HepG2 (cell line): Measurements from ENCODE around the gene AIP. TPM values are rescaled to one million over a fixed set of nuclear protein-coding genes. Genes with fewer than 3 reads are reported as not detected.
A peak's percentile ranks its signal among the peaks of the same experiment; 100 is the strongest.

Experiments
- BRCA1 ChIP-seq: sonication (generic); formaldehyde crosslinking; IDR thresholded peaks from 2 replicates; pipeline ENCODE4 v1.4.0; 2020; ENCODE audit warnings: missing genetic modification reagents
- IKZF4 ChIP-seq: sonication (generic); formaldehyde crosslinking; IDR thresholded peaks from 2 replicates; pipeline ENCODE4 v1.5.1; 2020; ENCODE audit warnings: borderline replicate concordance, mild to moderate bottlenecking, low read depth, missing genetic modification reagents; ENCODE audit errors: not compliant biosample characterization
- MXD4 ChIP-seq: IDR thresholded peaks from 2 replicates; pipeline ENCODE4 v1.6.1; 2016; ENCODE audit warnings: mild to moderate bottlenecking, missing biosample characterization, missing genetic modification reagents
- ZNF225 ChIP-seq: sonication (generic); formaldehyde crosslinking; IDR thresholded peaks from 2 replicates; pipeline ENCODE4 v1.4.0; 2020; ENCODE audit warnings: mild to moderate bottlenecking, missing genetic modification reagents
- ZNF335 ChIP-seq: sonication (generic); formaldehyde crosslinking; IDR thresholded peaks from 2 replicates; pipeline ENCODE4 v1.4.0; 2020; ENCODE audit warnings: missing genetic modification reagents
- polyA plus RNA-seq, 8 experiments: library from polyadenylated mRNA; depleted of rRNA in 3 of 8; stranded (reverse) in 7 of 8; unstranded in 1 of 8; fragments of >200 nt; fragmentation: Illumina TruSeq in 4 of 8; extraction: Trizol in 4 of 8; gene quantifications; 2 replicates each; pipeline versions ENCODE4 v1.2.1 to v1.2.3, GENCODE V29; 2011 to 2016; ENCODE audit warnings: low read depth in 4 of 8, missing spikeins in 1 of 8, mixed read lengths in 1 of 8; ENCODE audit not compliant: insufficient read depth in 1 of 8
- total RNA-seq, 5 experiments: library from RNA; depleted of rRNA; stranded (reverse); fragments of >200 nt; fragmentation: Illumina TruSeq; extraction: Trizol; gene quantifications; 2 replicates each; pipeline ENCODE4 v1.2.3, GENCODE V29; 2016; ENCODE audit warnings: low read depth in 1 of 5
- TF ChIP-seq, protein P1 (sequence below): sonication (generic); formaldehyde crosslinking; IDR thresholded peaks from 2 replicates; pipeline ENCODE4 v1.5.1; 2020; ENCODE audit warnings: mild to moderate bottlenecking, missing genetic modification reagents, borderline replicate concordance
- TF ChIP-seq, protein P2 (sequence below): sonication (generic); formaldehyde crosslinking; IDR thresholded peaks from one replicate; pipeline ENCODE4 v1.5.1; 2020; ENCODE audit warnings: mild to moderate bottlenecking, missing genetic modification reagents; ENCODE audit errors: not compliant biosample characterization
- TF ChIP-seq, protein P3 (sequence below): sonication (generic); formaldehyde crosslinking; IDR thresholded peaks from 2 replicates; pipeline ENCODE4 v1.4.0; 2020; ENCODE audit warnings: missing genetic modification reagents

Gene AIP
- total and polyA plus RNA-seq, 2 of the 13 experiments (the other 11 are each of a cell fraction or from before 2014, with no cell fraction given), result 51.8 to 110 TPM

DNA sequence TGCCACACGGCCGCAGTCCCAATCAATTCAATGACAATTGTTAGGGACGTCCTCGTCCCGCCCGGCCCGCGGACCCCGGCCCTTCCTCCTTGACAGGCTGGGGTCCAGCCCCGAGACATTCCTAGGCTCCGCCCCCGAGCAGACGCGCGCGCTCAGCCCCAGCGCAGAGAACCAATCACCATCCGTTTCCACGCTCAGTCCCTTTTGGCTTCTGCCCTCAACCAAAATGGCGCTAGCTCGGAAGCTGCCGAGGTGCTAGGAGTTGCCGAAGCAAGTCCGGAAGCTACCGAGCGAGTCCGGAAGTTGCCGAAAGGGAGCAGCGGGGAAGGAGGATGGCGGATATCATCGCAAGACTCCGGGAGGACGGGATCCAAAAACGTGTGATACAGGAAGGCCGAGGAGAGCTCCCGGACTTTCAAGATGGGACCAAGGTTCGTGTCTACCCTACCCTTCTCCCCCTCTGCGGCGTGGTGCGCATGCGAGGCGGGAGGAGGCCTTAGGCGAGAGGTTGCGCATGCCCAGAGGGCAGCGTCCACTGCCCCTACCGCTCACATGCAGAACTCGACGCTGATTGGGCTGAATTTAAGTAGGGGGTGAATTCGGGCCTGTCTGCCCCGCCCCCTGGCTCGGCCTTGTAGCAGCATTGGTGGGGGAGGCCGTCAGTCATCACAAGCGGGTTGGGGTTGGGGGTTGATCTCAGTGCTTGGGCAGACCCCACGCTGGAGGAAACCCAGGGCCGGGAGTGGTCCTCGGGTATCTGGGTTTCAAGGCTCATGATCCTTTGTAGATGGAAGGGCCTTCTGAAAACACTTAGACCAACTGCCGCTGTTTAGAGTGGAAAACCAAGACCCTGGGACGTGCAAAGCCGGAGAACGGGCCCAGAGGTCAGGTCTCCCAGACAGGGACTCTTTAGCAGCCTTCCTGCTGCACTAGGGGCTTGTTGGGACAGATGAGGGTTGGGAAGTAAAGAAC lies at the start of gene AIP (continued):
- TF ChIP-seq, protein P1, sequence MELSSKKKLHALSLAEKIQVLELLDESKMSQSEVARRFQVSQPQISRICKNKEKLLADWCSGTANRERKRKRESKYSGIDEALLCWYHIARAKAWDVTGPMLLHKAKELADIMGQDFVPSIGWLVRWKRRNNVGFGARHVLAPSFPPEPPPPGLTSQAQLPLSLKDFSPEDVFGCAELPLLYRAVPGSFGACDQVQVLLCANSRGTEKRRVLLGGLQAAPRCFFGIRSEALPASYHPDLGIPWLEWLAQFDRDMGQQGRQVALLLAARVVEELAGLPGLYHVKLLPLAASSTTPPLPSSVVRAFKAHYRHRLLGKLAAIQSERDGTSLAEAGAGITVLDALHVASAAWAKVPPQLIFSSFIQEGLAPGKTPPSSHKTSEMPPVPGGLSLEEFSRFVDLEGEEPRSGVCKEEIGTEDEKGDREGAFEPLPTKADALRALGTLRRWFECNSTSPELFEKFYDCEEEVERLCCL (CRISPR knock-in tag), result peak; percentile 92; the same call in 1 of the 2 replicates
- peak; percentile 83; the same call in 1 of the 2 replicates for TF ChIP-seq ZNF335 (CRISPR knock-in tag)
- peak; percentile 94; the same call in 1 of the 2 replicates for TF ChIP-seq ZNF225 (CRISPR knock-in tag)
- TF ChIP-seq BRCA1 (CRISPR knock-in tag), result peak; percentile 94; the same call in 1 of the 2 replicates
- TF ChIP-seq IKZF4, result peak; percentile 99
- TF ChIP-seq, protein P2, sequence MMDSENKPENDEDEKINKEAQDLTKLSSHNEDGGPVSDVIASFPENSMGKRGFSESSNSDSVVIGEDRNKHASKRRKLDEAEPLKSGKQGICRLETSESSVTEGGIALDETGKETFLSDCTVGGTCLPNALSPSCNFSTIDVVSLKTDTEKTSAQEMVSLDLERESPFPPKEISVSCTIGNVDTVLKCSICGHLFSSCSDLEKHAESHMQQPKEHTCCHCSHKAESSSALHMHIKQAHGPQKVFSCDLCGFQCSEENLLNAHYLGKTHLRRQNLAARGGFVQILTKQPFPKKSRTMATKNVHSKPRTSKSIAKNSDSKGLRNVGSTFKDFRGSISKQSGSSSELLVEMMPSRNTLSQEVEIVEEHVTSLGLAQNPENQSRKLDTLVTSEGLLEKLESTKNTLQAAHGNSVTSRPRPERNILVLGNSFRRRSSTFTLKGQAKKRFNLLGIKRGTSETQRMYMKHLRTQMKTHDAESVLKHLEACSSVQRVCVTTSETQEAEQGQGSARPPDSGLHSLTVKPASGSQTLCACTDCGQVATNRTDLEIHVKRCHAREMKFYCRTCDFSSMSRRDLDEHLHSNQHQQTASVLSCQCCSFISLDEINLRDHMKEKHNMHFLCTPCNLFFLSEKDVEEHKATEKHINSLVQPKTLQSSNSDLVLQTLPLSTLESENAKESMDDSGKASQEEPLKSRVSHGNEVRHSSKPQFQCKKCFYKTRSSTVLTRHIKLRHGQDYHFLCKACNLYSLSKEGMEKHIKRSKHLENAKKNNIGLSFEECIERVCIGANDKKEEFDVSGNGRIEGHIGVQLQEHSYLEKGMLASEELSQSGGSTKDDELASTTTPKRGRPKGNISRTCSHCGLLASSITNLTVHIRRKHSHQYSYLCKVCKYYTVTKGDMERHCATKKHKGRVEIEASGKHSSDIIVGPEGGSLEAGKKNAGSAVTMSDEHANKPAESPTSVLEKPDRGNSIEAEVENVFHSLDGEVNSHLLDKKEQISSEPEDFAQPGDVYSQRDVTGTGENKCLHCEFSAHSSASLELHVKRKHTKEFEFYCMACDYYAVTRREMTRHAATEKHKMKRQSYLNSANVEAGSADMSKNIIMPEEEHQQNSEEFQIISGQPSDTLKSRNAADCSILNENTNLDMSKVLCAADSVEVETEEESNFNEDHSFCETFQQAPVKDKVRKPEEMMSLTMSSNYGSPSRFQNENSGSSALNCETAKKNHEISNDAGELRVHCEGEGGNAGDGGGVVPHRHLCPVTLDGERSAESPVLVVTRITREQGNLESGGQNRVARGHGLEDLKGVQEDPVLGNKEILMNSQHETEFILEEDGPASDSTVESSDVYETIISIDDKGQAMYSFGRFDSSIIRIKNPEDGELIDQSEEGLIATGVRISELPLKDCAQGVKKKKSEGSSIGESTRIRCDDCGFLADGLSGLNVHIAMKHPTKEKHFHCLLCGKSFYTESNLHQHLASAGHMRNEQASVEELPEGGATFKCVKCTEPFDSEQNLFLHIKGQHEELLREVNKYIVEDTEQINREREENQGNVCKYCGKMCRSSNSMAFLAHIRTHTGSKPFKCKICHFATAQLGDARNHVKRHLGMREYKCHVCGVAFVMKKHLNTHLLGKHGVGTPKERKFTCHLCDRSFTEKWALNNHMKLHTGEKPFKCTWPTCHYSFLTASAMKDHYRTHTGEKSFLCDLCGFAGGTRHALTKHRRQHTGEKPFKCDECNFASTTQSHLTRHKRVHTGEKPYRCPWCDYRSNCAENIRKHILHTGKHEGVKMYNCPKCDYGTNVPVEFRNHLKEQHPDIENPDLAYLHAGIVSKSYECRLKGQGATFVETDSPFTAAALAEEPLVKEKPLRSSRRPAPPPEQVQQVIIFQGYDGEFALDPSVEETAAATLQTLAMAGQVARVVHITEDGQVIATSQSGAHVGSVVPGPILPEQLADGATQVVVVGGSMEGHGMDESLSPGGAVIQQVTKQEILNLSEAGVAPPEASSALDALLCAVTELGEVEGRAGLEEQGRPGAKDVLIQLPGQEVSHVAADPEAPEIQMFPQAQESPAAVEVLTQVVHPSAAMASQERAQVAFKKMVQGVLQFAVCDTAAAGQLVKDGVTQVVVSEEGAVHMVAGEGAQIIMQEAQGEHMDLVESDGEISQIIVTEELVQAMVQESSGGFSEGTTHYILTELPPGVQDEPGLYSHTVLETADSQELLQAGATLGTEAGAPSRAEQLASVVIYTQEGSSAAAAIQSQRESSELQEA, result peak; percentile 96
- peak; percentile 68; the same call in 1 of the 2 replicates for TF ChIP-seq MXD4 (CRISPR knock-in tag)
- TF ChIP-seq, protein P3, sequence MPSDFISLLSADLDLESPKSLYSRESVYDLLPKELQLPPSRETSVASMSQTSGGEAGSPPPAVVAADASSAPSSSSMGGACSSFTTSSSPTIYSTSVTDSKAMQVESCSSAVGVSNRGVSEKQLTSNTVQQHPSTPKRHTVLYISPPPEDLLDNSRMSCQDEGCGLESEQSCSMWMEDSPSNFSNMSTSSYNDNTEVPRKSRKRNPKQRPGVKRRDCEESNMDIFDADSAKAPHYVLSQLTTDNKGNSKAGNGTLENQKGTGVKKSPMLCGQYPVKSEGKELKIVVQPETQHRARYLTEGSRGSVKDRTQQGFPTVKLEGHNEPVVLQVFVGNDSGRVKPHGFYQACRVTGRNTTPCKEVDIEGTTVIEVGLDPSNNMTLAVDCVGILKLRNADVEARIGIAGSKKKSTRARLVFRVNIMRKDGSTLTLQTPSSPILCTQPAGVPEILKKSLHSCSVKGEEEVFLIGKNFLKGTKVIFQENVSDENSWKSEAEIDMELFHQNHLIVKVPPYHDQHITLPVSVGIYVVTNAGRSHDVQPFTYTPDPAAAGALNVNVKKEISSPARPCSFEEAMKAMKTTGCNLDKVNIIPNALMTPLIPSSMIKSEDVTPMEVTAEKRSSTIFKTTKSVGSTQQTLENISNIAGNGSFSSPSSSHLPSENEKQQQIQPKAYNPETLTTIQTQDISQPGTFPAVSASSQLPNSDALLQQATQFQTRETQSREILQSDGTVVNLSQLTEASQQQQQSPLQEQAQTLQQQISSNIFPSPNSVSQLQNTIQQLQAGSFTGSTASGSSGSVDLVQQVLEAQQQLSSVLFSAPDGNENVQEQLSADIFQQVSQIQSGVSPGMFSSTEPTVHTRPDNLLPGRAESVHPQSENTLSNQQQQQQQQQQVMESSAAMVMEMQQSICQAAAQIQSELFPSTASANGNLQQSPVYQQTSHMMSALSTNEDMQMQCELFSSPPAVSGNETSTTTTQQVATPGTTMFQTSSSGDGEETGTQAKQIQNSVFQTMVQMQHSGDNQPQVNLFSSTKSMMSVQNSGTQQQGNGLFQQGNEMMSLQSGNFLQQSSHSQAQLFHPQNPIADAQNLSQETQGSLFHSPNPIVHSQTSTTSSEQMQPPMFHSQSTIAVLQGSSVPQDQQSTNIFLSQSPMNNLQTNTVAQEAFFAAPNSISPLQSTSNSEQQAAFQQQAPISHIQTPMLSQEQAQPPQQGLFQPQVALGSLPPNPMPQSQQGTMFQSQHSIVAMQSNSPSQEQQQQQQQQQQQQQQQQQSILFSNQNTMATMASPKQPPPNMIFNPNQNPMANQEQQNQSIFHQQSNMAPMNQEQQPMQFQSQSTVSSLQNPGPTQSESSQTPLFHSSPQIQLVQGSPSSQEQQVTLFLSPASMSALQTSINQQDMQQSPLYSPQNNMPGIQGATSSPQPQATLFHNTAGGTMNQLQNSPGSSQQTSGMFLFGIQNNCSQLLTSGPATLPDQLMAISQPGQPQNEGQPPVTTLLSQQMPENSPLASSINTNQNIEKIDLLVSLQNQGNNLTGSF (CRISPR knock-in tag), result peak; percentile 95; the same call in 1 of the 2 replicates
